RWPE1 (cell line): ENCODE results near the gene KY.
"Not testable (repeated sequence)": the region's sequence is repeated elsewhere in the genome, so short reads cannot be mapped to it uniquely, and the experiment has no call there.

Experiments
- CTCF ChIA-PET: fragments of 350-600 bp; sonication (Branson Sonifier 250); formaldehyde crosslinking; extraction: SDS; loops from one replicate; lab custom pipeline; 2021; lab: Yijun Ruan, JAX
- POLR2A ChIA-PET: fragments of 400-600 bp; formaldehyde crosslinking; extraction: SDS; loops from one replicate; lab custom pipeline; 2020; ENCODE audit warnings: antibody characterized with exemption; ENCODE audit not compliant: low non-redundant PET; lab: Yijun Ruan, JAX
- DNase-seq: peaks from one replicate; pipeline ENCODE4 v3.0.0; 2012; ENCODE audit warnings: low spot score
- H3K27ac ChIP-seq: fragments of 450-650 bp; 2 replicates; pipeline ENCODE4 v1.5.1; 2017
- TF ChIP-seq, protein P1 (sequence below): fragments of 450-650 bp; conservative IDR thresholded peaks from 2 replicates; pipeline ENCODE4 v1.5.1; 2017; ENCODE audit warnings: low read depth, mild to moderate bottlenecking

KY gene

GRCh38 chr3:134579141-134579665, 71.6 kb downstream of the KY start:
- H3K27ac ChIP-seq = no peak overlapping the region
- no peak for DNase-seq
- CTCF ChIA-PET = no interaction called here
- POLR2A ChIA-PET = no interaction called here
- TF ChIP-seq, protein P1, sequence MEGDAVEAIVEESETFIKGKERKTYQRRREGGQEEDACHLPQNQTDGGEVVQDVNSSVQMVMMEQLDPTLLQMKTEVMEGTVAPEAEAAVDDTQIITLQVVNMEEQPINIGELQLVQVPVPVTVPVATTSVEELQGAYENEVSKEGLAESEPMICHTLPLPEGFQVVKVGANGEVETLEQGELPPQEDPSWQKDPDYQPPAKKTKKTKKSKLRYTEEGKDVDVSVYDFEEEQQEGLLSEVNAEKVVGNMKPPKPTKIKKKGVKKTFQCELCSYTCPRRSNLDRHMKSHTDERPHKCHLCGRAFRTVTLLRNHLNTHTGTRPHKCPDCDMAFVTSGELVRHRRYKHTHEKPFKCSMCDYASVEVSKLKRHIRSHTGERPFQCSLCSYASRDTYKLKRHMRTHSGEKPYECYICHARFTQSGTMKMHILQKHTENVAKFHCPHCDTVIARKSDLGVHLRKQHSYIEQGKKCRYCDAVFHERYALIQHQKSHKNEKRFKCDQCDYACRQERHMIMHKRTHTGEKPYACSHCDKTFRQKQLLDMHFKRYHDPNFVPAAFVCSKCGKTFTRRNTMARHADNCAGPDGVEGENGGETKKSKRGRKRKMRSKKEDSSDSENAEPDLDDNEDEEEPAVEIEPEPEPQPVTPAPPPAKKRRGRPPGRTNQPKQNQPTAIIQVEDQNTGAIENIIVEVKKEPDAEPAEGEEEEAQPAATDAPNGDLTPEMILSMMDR = no peak

- POLR2A ChIA-PET = no interaction called here
- no peak for DNase-seq
- TF ChIP-seq, protein P1 = no peak
- no peak overlapping the region for H3K27ac ChIP-seq
- CTCF ChIA-PET = interaction anchor here (0.6 kb wide), 1 partner anchor 330 kb away, joined by 6 read pairs; no protein-coding TSS in a partner anchor
Observed at GRCh38 chr3:134576831-134577230, 74.0 kb downstream of the KY start.

- TF ChIP-seq, protein P1 = no peak
- CTCF ChIA-PET = no interaction called here
- POLR2A ChIA-PET = no interaction called here
- DNase-seq = no peak
- no peak overlapping the region for H3K27ac ChIP-seq
Observed at GRCh38 chr3:134576426-134576825, 74.4 kb downstream of the KY start.

DNA sequence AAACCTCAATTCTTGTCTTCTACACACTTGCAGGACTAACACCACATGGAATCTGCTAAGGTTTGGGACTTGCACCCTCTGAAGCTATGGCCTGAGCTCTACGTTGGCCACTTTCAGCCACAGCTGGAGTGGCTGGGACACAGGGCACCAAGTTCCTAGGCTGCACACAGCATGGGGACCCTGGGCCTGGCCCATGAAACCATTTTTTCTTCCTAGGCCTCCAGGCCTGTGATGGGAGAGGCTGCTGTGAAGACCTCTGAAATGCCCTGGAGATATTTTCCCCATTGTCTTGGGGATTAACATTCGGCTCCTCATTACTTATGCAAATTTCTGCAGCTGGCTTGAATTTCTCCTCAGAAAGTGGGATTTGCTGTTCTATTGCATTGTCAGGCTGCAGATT, 80.9 kb downstream of the KY start:
- DNase-seq, H3K27ac ChIP-seq, POLR2A ChIA-PET, CTCF ChIA-PET: not testable (repeated sequence)

- CTCF ChIA-PET = no interaction called here
- POLR2A ChIA-PET = no interaction called here
Observed at GRCh38 chr3:134568790-134569189, 82.0 kb downstream of the KY start.

DNA sequence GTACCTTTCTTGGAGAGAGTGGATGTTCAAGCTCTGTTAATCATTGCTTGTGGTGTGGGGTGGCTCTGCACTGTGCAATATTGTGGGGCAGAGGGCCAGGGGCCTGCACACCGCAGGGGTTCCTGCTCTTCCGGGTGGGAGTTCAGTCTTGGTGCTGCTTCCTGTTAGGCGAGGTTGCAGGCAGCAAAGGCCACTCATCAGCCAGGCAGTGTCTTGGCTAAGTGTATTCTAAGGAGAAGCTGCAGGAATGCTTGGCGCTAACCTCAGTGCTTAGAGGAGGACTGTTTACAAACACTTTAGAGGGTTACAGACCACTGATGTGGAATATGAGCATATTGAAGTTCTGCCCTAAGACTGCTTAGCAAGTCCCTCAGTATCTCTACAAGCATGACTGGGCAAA, 83.2 kb downstream of the KY start:
- POLR2A ChIA-PET = no interaction called here
- no peak for DNase-seq
- no peak overlapping the region for H3K27ac ChIP-seq
- TF ChIP-seq, protein P1 = no peak
- CTCF ChIA-PET = no interaction called here

More at GRCh38 chr3:134568790-134569189, 82.0 kb downstream of the KY start:
- TF ChIP-seq, protein P1 = no peak
- DNase-seq = no peak
- H3K27ac ChIP-seq = no peak overlapping the region

- CTCF ChIA-PET = no interaction called here
- TF ChIP-seq, protein P1 = no peak
- no peak for DNase-seq
- POLR2A ChIA-PET = no interaction called here
- H3K27ac ChIP-seq = no peak overlapping the region
Observed at GRCh38 chr3:134564991-134565390, 85.8 kb downstream of the KY start.
